ENCODE measurements around the gene RCSD1.

The RCSD1 gene

GRCh38 chr1:167715157-167715999 is 85.3 kb downstream of the RCSD1 start:
- TF ChIP-seq SPI1 (IDR thresholded peaks at IDR 0.05; ENCODE audit: borderline replicate concordance, low read depth) = no peak
- no peak for TF ChIP-seq POLR2AphosphoS5 (IDR thresholded peaks at IDR 0.05; ENCODE audit: low read depth)
- TF ChIP-seq GABPA (IDR thresholded peaks at IDR 0.05; ENCODE audit: low read depth) = no peak
- TF ChIP-seq CTCF (IDR thresholded peaks at IDR 0.05; ENCODE audit: insufficient read depth, low read length) = peak; percentile 87
- peak overlapping the region; percentile 62 for H3K4me3 ChIP-seq (replicated peaks; ENCODE audit: insufficient read depth, low read length)
- no peaks in the 10 kb centered on the region for H3K27me3 ChIP-seq (ENCODE audit: insufficient read depth, poor library complexity, severe bottlenecking)
- H3K27ac ChIP-seq (replicated peaks) = peak overlapping the region; percentile 96
- DNase-seq (ENCODE audit: low read depth in 1 of 2, low spot score in 1 of 2) = peak; percentile 78 to 88

GRCh38 chr1:167716000-167716271 is 85.9 kb downstream of the RCSD1 start:
- no peak for TF ChIP-seq REST (IDR thresholded peaks at IDR 0.05; ENCODE audit: insufficient replicate concordance, low read depth)
- TF ChIP-seq GABPA (IDR thresholded peaks at IDR 0.05; ENCODE audit: low read depth) = no peak
- TF ChIP-seq CTCF (IDR thresholded peaks at IDR 0.05; ENCODE audit: insufficient read depth, low read length) = no peak
- no peak for TF ChIP-seq POLR2AphosphoS5 (IDR thresholded peaks at IDR 0.05; ENCODE audit: low read depth)
- no peak for TF ChIP-seq SPI1 (IDR thresholded peaks at IDR 0.05; ENCODE audit: borderline replicate concordance, low read depth)
- no peaks in the 10 kb centered on the region for H3K27me3 ChIP-seq (ENCODE audit: insufficient read depth, poor library complexity, severe bottlenecking)
- H3K4me3 ChIP-seq (replicated peaks; ENCODE audit: insufficient read depth, low read length) = peak overlapping the region; percentile 58
- DNase-seq (ENCODE audit: low read depth in 1 of 2, low spot score in 1 of 2) = no peak
- H3K27ac ChIP-seq (replicated peaks) = peak overlapping the region; percentile 96

GRCh38 chr1:167717351-167717750 is 87.3 kb downstream of the RCSD1 start:
- H3K4me3 ChIP-seq (replicated peaks; ENCODE audit: insufficient read depth, low read length) = no peak overlapping the region
- TF ChIP-seq CTCF (IDR thresholded peaks at IDR 0.05; ENCODE audit: insufficient read depth, low read length) = no peak
- TF ChIP-seq GABPA (IDR thresholded peaks at IDR 0.05; ENCODE audit: low read depth) = no peak
- no peak for TF ChIP-seq POLR2AphosphoS5 (IDR thresholded peaks at IDR 0.05; ENCODE audit: low read depth)
- TF ChIP-seq SPI1 (IDR thresholded peaks at IDR 0.05; ENCODE audit: borderline replicate concordance, low read depth) = no peak
- TF ChIP-seq REST (IDR thresholded peaks at IDR 0.05; ENCODE audit: insufficient replicate concordance, low read depth) = no peak
- no peak overlapping the region for H3K27ac ChIP-seq (replicated peaks)
- H3K27me3 ChIP-seq (ENCODE audit: insufficient read depth, poor library complexity, severe bottlenecking) = no peaks in the 10 kb centered on the region
- DNase-seq (ENCODE audit: low read depth in 1 of 2, low spot score in 1 of 2) = no peak
